ENCODE results near the gene EXOC2.

Gene EXOC2

DNA sequence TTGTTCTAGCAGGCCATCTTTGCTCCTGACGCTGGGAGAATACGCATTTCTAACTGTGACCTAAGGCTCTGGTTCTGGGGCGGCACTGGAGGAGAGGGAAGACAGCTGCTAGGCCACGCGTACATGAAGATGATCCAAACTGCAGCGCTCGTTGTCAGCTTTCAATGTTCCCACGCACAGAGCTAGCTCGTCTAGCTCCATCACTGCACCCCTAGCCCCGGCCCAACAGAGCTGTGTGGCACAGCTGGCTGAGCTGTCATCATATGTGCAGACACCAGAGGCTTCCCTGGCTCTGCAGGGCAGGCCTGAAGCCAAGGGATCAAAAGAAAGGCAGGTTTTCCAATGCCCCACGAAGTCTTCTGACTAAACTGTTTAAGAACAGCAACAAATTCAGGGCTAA, 176.7 kb downstream of the EXOC2 start:
- Histone ChIP-seq H3K4me1 (no peaks in the 10 kb centered on the region), H3K27ac (no peak overlapping the region), H3K4me3 (ENCODE audit: low read depth, low read length) (no peak overlapping the region)

GRCh38 chr6:515267-515666, 177.7 kb downstream of the EXOC2 start:
- TF ChIP-seq, protein P1, sequence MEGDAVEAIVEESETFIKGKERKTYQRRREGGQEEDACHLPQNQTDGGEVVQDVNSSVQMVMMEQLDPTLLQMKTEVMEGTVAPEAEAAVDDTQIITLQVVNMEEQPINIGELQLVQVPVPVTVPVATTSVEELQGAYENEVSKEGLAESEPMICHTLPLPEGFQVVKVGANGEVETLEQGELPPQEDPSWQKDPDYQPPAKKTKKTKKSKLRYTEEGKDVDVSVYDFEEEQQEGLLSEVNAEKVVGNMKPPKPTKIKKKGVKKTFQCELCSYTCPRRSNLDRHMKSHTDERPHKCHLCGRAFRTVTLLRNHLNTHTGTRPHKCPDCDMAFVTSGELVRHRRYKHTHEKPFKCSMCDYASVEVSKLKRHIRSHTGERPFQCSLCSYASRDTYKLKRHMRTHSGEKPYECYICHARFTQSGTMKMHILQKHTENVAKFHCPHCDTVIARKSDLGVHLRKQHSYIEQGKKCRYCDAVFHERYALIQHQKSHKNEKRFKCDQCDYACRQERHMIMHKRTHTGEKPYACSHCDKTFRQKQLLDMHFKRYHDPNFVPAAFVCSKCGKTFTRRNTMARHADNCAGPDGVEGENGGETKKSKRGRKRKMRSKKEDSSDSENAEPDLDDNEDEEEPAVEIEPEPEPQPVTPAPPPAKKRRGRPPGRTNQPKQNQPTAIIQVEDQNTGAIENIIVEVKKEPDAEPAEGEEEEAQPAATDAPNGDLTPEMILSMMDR (IDR thresholded peaks at IDR 0.05): no peak
- Histone ChIP-seq H3K4me3 (ENCODE audit: low read depth, low read length) (no peak overlapping the region), H3K27ac (no peak overlapping the region), H3K36me3 (ENCODE audit: control insufficient read depth, insufficient read depth, low read length) (no peaks in the 10 kb centered on the region), H3K27me3 (ENCODE audit: control insufficient read depth, insufficient read depth, low read length) (no peaks in the 10 kb centered on the region), H3K79me2 (peaks cover 2% of the 10 kb centered on the region), H3K4me2 (ENCODE audit: low read length) (no peak overlapping the region), H2AFZ (no peak overlapping the region), H3K9ac (no peak overlapping the region), H3K4me1 (no peaks in the 10 kb centered on the region), H3K9me3 (ENCODE audit: control insufficient read depth, low read length) (no peaks in the 10 kb centered on the region)

More for the DNA sequence above, 176.7 kb downstream of the EXOC2 start:
- no peaks in the 10 kb centered on the region for H3K9me3 ChIP-seq (ENCODE audit: control insufficient read depth, low read length)
- H3K36me3 ChIP-seq (ENCODE audit: control insufficient read depth, insufficient read depth, low read length): no peaks in the 10 kb centered on the region
- H3K4me2 ChIP-seq (ENCODE audit: low read length): no peak overlapping the region
- H3K27me3 ChIP-seq (ENCODE audit: control insufficient read depth, insufficient read depth, low read length): no peaks in the 10 kb centered on the region
- H3K9ac ChIP-seq: no peak overlapping the region
- peaks cover 2% of the 10 kb centered on the region for H3K79me2 ChIP-seq
- TF ChIP-seq, protein P1 (IDR thresholded peaks at IDR 0.05): no peak
- no peak overlapping the region for H2AFZ ChIP-seq

- H3K79me2 ChIP-seq: peaks cover 2% of the 10 kb centered on the region
- no peak overlapping the region for H3K9ac ChIP-seq
- H3K27ac ChIP-seq: no peak overlapping the region
- TF ChIP-seq, protein P1 (IDR thresholded peaks at IDR 0.05): no peak
- no peak overlapping the region for H3K4me3 ChIP-seq (ENCODE audit: low read depth, low read length)
- no peaks in the 10 kb centered on the region for H3K27me3 ChIP-seq (ENCODE audit: control insufficient read depth, insufficient read depth, low read length)
- no peaks in the 10 kb centered on the region for H3K4me1 ChIP-seq
- H3K9me3 ChIP-seq (ENCODE audit: control insufficient read depth, low read length): no peaks in the 10 kb centered on the region
- H3K36me3 ChIP-seq (ENCODE audit: control insufficient read depth, insufficient read depth, low read length): no peaks in the 10 kb centered on the region
- H2AFZ ChIP-seq: no peak overlapping the region
- H3K4me2 ChIP-seq (ENCODE audit: low read length): no peak overlapping the region
Observed at GRCh38 chr6:514396-514978, 178.5 kb downstream of the EXOC2 start.

DNA sequence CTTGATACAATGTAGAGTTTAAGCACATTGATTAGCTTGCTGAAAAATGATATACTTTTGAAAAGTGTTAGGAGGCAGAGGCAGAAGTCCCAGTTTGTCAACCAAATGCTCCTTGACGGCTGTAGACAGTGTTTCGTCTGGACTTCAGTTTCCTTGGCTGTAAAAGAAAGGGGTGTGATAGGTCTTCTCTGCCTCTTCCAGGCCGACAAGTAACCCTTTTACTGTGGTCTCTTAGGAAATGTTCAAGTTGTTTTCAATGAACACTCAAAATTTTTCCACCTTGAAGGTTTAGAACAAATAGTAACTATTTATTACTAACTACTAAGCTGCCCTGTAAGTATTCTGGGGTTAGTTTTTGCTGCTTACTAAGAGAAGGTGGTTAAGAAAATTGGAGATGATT, 179.0 kb downstream of the EXOC2 start:
- no peak overlapping the region for H2AFZ ChIP-seq
- H3K79me2 ChIP-seq: peaks cover 2% of the 10 kb centered on the region
- H3K9ac ChIP-seq: no peak overlapping the region
- no peak overlapping the region for H3K4me2 ChIP-seq (ENCODE audit: low read length)
- TF ChIP-seq, protein P1 (IDR thresholded peaks at IDR 0.05): no peak
- H3K36me3 ChIP-seq (ENCODE audit: control insufficient read depth, insufficient read depth, low read length): no peaks in the 10 kb centered on the region
- H3K27ac ChIP-seq: no peak overlapping the region
- H3K4me1 ChIP-seq: no peaks in the 10 kb centered on the region
- no peaks in the 10 kb centered on the region for H3K27me3 ChIP-seq (ENCODE audit: control insufficient read depth, insufficient read depth, low read length)
- no peak overlapping the region for H3K4me3 ChIP-seq (ENCODE audit: low read depth, low read length)
- H3K9me3 ChIP-seq (ENCODE audit: control insufficient read depth, low read length): no peaks in the 10 kb centered on the region

DNA sequence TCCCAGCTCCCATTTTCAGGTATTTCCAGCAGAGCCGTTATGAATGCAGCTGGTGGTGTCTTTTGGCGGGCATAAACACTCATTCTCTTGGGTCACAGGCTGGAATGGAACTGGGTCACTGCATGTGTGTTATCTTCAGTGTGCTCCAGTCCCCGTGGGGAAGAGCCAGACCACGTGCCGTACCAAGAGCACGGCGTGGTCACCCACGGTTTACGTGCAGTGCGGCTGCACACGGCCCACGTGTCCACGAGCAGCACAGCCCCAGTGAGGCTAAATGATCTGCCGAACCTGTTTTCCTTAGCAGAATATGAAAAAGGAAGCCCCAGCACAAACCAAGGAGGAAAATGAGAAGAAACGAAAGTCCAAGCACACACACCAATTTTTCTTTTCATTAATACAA, 179.9 kb downstream of the EXOC2 start:
- no peak overlapping the region for H3K4me2 ChIP-seq (ENCODE audit: low read length)
- no peaks in the 10 kb centered on the region for H3K9me3 ChIP-seq (ENCODE audit: control insufficient read depth, low read length)
- no peaks in the 10 kb centered on the region for H3K27me3 ChIP-seq (ENCODE audit: control insufficient read depth, insufficient read depth, low read length)
- no peak overlapping the region for H3K4me3 ChIP-seq (ENCODE audit: low read depth, low read length)
- TF ChIP-seq, protein P1 (IDR thresholded peaks at IDR 0.05): no peak
- H3K4me1 ChIP-seq: no peaks in the 10 kb centered on the region
- H3K9ac ChIP-seq: no peak overlapping the region
- H3K36me3 ChIP-seq (ENCODE audit: control insufficient read depth, insufficient read depth, low read length): no peaks in the 10 kb centered on the region
- no peak overlapping the region for H3K27ac ChIP-seq
- no peak overlapping the region for H2AFZ ChIP-seq
- peaks cover 2% of the 10 kb centered on the region for H3K79me2 ChIP-seq

All from parathyroid adenoma (tissue), 2 donors.